NCI-H69 (cell line): ENCODE measurements around the gene PNLDC1.
"Not testable (repeated sequence)": the region's sequence is repeated elsewhere in the genome, so short reads cannot be mapped to it uniquely, and the experiment has no call there.

Source experiments
- DNase-seq: peaks from one replicate; lab custom pipeline; 2025; lab: John Stamatoyannopoulos, UW

PNLDC1 gene

GRCh38 chr6:159849851-159850250 is 49.8 kb downstream of the PNLDC1 start:
- not testable (repeated sequence) for DNase-seq

DNA sequence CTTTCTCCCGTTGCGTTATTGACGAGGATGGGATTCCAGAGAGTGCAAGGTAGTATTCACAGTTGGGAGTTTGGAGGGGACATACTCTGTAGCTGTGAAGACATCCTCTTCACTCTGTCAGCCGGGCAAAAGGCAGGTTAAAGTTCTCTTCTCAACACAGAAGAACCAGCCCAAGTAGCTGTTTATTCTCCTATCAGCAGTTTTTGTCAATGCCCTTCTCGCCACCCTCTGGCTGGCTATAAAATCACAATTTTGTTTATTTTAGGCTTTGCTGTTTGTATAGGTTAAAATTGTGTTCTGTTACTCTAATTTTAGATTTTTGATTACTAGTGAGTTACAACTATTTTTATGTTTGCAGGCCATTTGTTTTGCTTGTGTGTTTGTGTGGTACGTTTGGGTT is 52.8 kb downstream of the PNLDC1 start:
- peak; percentile 11 for DNase-seq

DNA sequence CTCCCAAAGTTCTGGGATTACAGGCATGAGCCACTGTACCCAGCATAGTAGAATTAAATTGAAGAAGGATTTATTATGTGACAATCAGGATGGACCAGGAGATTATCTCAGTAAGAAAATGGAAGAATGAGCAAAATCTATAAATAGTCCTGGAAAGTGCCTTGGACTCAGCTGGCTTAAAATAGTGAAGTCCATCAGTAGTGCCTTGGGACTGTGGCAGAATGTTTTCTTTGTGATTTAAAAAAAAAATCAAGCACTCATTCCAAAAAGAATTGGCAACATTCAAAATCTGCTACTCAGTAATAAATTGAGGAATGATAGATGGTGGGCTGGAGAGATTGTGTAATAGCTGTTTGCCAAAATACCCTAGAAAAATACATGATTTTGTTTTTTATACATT is 53.7 kb downstream of the PNLDC1 start:
- DNase-seq: no peak

GRCh38 chr6:159854959-159855358 is 54.9 kb downstream of the PNLDC1 start:
- no peak for DNase-seq

DNA sequence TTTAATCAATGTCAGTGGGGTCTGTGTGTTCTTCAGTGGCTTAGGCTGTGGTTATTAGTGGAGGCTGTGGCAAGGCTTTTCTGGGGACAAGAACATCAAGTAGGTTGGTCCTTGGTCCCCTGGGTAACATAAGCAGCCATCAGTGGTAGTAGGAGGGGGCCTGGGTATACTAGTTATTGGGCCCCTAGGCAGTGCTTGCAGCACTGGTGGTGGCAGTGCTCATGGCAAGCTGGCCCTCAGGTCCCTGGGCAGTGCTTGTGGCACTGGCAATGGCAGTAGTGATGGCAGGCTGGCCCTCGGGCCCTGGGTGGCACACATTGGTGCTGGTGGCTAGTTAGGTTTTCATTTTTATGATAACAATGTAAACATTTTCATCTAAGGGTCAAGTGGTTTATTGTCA is 58.2 kb downstream of the PNLDC1 start:
- DNase-seq: no peak

DNA sequence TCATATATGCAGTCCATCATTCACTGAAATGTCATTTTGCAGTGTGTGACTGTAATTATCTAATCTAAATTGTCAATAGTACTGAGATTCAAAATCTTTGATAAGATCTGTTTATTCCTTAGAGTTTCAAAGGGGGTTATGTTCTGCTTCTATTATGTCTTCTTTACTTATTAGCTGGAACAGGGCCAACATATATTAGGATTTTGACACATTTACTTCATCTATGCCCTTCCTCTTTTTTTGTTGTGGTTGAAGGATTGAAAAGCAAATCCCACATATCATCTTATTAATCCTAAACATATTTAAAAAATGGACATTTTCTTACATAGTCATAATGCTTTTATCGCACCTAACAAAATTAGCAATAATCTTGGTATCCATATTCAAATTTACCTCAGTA is 60.4 kb downstream of the PNLDC1 start:
- no peak for DNase-seq

GRCh38 chr6:159862103-159862502 is 62.0 kb downstream of the PNLDC1 start:
- DNase-seq: no peak

DNA sequence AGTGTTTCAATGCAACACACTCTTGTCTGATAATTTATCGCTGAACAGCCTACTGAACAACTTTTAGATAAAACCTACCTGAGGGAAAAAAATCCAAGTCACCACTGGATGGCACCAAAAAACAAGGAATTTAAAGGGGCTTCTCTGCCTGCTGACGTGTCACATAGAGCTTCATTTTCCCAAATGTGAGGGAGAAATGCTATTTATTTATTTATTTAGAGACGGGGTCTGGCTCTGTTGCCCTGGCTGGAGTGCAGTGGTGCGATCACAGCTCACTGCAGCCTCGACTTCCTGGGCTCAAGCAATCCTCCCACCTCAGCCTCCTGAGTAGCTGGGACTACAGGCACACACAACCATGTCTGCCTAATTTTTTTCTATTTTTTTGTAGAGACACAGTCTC is 63.3 kb downstream of the PNLDC1 start:
- peak; percentile 64 for DNase-seq

DNA sequence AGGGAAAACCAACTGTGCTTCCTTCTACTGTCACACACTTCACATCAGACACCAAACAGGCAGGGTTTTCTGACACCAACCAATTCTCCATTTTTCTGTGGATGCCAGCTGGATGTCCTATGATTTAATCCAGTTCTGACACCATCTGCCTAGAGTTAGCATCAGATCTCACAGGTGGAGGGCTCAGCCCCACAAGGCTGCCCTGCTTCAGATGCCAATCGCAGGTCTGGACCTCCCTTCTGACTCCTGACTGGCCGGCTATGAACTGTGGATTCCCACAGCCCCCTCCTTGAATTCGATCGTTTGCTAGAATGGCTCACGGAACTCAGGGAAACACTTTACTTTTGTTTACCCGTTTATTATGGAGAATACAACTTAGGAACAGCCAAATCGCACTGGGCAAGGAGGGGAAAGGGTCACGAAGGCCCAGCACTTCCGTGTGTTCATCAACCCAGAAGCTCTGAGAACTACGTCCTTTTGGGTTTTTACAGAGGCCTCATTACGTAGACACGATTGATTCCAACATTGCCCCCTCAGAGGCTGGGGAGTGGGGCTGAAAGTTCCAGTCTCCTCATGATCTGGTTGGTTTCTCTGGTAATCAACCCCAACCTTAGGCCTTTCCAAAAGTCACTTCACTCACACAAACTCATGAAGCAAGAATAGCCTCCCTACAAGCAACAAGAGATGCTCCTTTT is 65.3 kb downstream of the PNLDC1 start:
- DNase-seq: no peak

DNA sequence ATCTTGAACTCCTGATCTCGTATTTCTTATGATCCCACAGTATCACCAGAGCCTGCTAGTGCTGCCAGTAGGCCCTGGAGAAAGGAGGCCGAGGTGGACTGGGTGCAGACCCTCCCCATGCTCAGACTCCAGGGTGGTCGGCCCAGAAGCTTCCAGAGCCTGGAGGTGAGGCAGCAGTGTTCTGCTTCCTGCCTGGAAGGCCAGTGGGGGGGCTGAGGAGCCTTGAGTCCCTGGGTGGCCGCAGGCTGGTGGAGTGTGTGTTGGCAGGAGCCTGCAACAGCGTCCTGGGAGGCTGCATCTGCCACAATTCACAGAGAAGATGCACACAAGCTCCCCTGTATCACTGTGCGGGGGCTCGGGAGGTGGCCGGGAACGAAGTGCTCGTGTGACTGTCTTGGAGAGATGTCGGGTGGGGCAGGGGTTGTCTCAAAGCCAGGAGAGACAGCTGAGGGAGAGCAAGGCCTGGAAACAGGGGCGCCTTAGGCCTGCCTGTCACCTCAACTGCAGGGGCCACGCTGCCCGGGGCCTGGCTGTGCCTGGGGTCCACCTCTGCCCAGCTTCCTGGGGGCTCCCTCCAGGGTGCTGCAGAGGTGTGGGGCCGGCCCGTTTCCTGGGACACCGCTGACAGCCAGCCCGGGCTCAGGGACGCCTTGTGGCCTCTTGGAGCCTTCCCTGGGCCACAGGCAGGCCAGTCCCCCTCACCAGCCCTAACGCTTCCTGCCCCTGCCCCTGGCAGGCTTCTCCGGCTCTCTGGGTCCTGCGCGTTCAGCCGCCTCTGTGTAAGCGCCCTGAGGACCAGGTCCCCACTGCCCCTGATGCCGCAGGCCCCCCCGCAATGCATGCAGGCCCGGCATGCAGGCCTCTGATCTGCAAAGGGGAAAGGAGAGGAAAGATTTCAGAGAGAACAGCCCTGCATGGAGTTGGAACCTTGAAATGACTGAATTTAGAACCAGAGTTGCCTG is 66.5 kb downstream of the PNLDC1 start:
- no peak for DNase-seq
